CD14-positive monocyte (primary cell): Measurements from ENCODE around the gene GRK7. TPM values are rescaled to one million over a fixed set of nuclear protein-coding genes. Genes with fewer than 3 reads are reported as not detected.
A peak's percentile ranks its signal among the peaks of the same experiment; 100 is the strongest.

Experiments
- DNase-seq, 3 donors: peaks; one replicate each; pipeline ENCODE4 v3.0.0-alpha.2; 2011 to 2022
- H2AFZ ChIP-seq: 2 replicates; pipeline ENCODE4 v1.6.0; 2012; ENCODE audit warnings: mild to moderate bottlenecking, low read depth, low read length, inconsistent platforms; ENCODE audit not compliant: insufficient read depth, poor library complexity, severe bottlenecking
- H3K27ac ChIP-seq, 2 donors: 1 replicate in 1 of 2; 2 replicates in 1 of 2; pipeline ENCODE4 v1.5.1; 2012 to 2013; ENCODE audit warnings: low read length in 2 of 2, control low read depth in 1 of 2, inconsistent platforms in 1 of 2, low read depth in 1 of 2, mild to moderate bottlenecking in 1 of 2
- H3K27me3 ChIP-seq, 2 donors: one replicate each; pipeline versions ENCODE4 v1.6.0 to v1.6.1; 2011 to 2013; ENCODE audit warnings: low read length in 2 of 2; ENCODE audit not compliant: control insufficient read depth in 2 of 2, insufficient read depth in 2 of 2
- H3K36me3 ChIP-seq, 2 donors: replicated peaks in 1 of 2; 1 replicate in 1 of 2; 2 replicates in 1 of 2; pipeline versions ENCODE4 v1.5.1 to v1.6.1; 2012 to 2013; ENCODE audit warnings: low read length in 2 of 2, control low read depth in 1 of 2, inconsistent platforms in 1 of 2, mild to moderate bottlenecking in 1 of 2; ENCODE audit not compliant: insufficient read depth in 2 of 2, control insufficient read depth in 1 of 2
- H3K4me1 ChIP-seq, 2 donors: 1 replicate in 1 of 2; 2 replicates in 1 of 2; pipeline versions ENCODE4 v1.5.1 to v1.6.1; 2012 to 2013; ENCODE audit warnings: low read length in 2 of 2, control low read depth in 1 of 2, inconsistent platforms in 1 of 2, mild to moderate bottlenecking in 1 of 2, moderate library complexity in 1 of 2; ENCODE audit not compliant: insufficient read depth in 2 of 2, control insufficient read depth in 1 of 2
- H3K4me2 ChIP-seq: replicated peaks from 2 replicates; pipeline ENCODE3; 2012; ENCODE audit warnings: low read length, moderate library complexity, mild to moderate bottlenecking; ENCODE audit not compliant: poor library complexity, severe bottlenecking; ENCODE audit errors: extremely low read depth
- H3K4me3 ChIP-seq, 3 experiments: fragments of 200-600 bp in 1 of 3; sonication (generic) in 1 of 3; replicated peaks in 1 of 3; 1 replicate in 2 of 3; 2 replicates in 1 of 3; pipeline ENCODE4 v1.5.1; 2011 to 2013; ENCODE audit warnings: low read length in 3 of 3, mild to moderate bottlenecking in 3 of 3, control low read depth in 2 of 3, low read depth in 2 of 3, inconsistent platforms in 1 of 3, moderate library complexity in 1 of 3
- H3K79me2 ChIP-seq: 2 replicates; pipeline ENCODE4 v1.6.0; 2012; ENCODE audit warnings: mild to moderate bottlenecking, control low read depth, inconsistent platforms, low read length, moderate library complexity; ENCODE audit not compliant: insufficient read depth
- H3K9ac ChIP-seq: 2 replicates; pipeline ENCODE4 v1.6.0; 2017; ENCODE audit warnings: low read length, mild to moderate bottlenecking; ENCODE audit not compliant: insufficient read depth, poor library complexity, severe bottlenecking
- H3K9me3 ChIP-seq, 2 donors: replicated peaks in 1 of 2; 1 replicate in 1 of 2; 2 replicates in 1 of 2; pipeline versions ENCODE4 v1.5.1 to v1.6.1; 2012 to 2013; ENCODE audit warnings: low read length in 2 of 2, control low read depth in 1 of 2; ENCODE audit not compliant: control insufficient read depth in 1 of 2, insufficient read depth in 1 of 2
- H4K20me1 ChIP-seq: 2 replicates; pipeline ENCODE4 v1.6.0; 2012; ENCODE audit warnings: mild to moderate bottlenecking, low read length, control low read depth, moderate library complexity; ENCODE audit not compliant: insufficient read depth
- H3K27ac Mint-ChIP-seq, 7 donors: one replicate each; pipeline ENCODE4 v1.8.0; 2020; ENCODE audit warnings: mild to moderate bottlenecking in 7 of 7, mixed read lengths in 7 of 7, moderate library complexity in 6 of 7, inconsistent platforms in 2 of 7
- H3K27me3 Mint-ChIP-seq, 3 donors: one replicate each; pipeline ENCODE4 v1.8.0; 2021 to 2022; ENCODE audit warnings: low read depth in 3 of 3, mild to moderate bottlenecking in 3 of 3, mixed read lengths in 3 of 3, moderate library complexity in 3 of 3, inconsistent platforms in 1 of 3
- H3K36me3 Mint-ChIP-seq, 2 donors: one replicate each; pipeline ENCODE4 v1.8.0; 2020; ENCODE audit warnings: mixed read lengths in 2 of 2, inconsistent platforms in 1 of 2, mild to moderate bottlenecking in 1 of 2
- H3K4me1 Mint-ChIP-seq: one replicate; pipeline ENCODE4 v1.8.0; 2020; ENCODE audit warnings: mild to moderate bottlenecking, mixed read lengths
- H3K4me3 Mint-ChIP-seq, 2 donors: one replicate each; pipeline ENCODE4 v1.8.0; 2020; ENCODE audit warnings: mild to moderate bottlenecking in 2 of 2, mixed read lengths in 2 of 2, moderate library complexity in 1 of 2
- H3K9me3 Mint-ChIP-seq, 7 donors: one replicate each; pipeline ENCODE4 v1.8.0; 2020 to 2022; ENCODE audit warnings: mixed read lengths in 7 of 7, mild to moderate bottlenecking in 6 of 7, moderate library complexity in 6 of 7, inconsistent platforms in 2 of 7
- CTCF ChIP-seq: fragments of 200-600 bp; IDR thresholded peaks from one replicate; pipeline ENCODE4 v1.8.0; 2022; ENCODE audit warnings: antibody characterized with exemption, mild to moderate bottlenecking
- WGBS: methylation state at CpG from one replicate; pipeline ENCODE4 v1.1.5; 2013; ENCODE audit warnings: missing lambda C conversion rate; ENCODE audit not compliant: insufficient coverage; 5-methylcytosine and 5-hydroxymethylcytosine counted together
- intact Hi-C, 2 donors: fragments of 100-400 bp; cut with micrococcal nuclease; formaldehyde crosslinking; loops; one replicate each; pipeline versions ENCODE4 v1.15.0 to v1.15.1; 2023
- polyA plus RNA-seq, 3 donors: library from polyadenylated mRNA; depleted of rRNA in 1 of 3; unstranded in 2 of 3; stranded (reverse) in 1 of 3; fragments of 300-500 nt in 2 of 3; fragments of >200 nt in 1 of 3; fragmentation: Illumina TruSeq in 2 of 3; gene quantifications; 1 replicate in 2 of 3; 2 replicates in 1 of 3; pipeline ENCODE4 v1.2.3, GENCODE V29; 2012 to 2021

Gene GRK7
- polyA plus RNA-seq, 3 donors: 0.04 to 0.07 TPM; not detected in 1

- peak; percentile 95 to 97 (median 97) for DNase-seq
- H3K9me3 ChIP-seq: no peaks in the 10 kb centered on the region
- peaks cover 7 to 12% of the 10 kb centered on the region in 2 donors for H3K36me3 Mint-ChIP-seq
- WGBS: 0% methylated on average over 74 of the region's 81 CpGs
- peaks cover 25% of the 10 kb centered on the region for H4K20me1 ChIP-seq
- peak within 1 kb of the TSS; percentile 69 to 98 (median 87) for H3K4me3 ChIP-seq
- H3K27ac ChIP-seq: peak within 1 kb of the TSS; percentile 95 to 99
- no peaks in the 10 kb centered on the region for H3K27me3 Mint-ChIP-seq
- H3K9me3 Mint-ChIP-seq: no peaks in the 10 kb centered on the region
- peaks cover 50% of the 10 kb centered on the region for H3K4me1 Mint-ChIP-seq
- peaks cover 25 to 37% of the 10 kb centered on the region in 2 donors for H3K4me1 ChIP-seq
- no peaks in the 10 kb centered on the region for H3K27me3 ChIP-seq
- peak within 1 kb of the TSS; percentile 80 for H3K4me2 ChIP-seq
- H3K9ac ChIP-seq: peak within 1 kb of the TSS; percentile 96
- peak within 1 kb of the TSS; percentile 79 for H2AFZ ChIP-seq
- peak; percentile 87 for TF ChIP-seq CTCF
- H3K27ac Mint-ChIP-seq: peak within 1 kb of the TSS; percentile 98 to 100 (median 98)
- intact Hi-C loops: loop anchor here (2.0 to 10.0 kb wide), 5 partner anchors 53 to 253 kb away; partner anchors contain the start of gene RASA2 (in 1 of the 2)
- H3K79me2 ChIP-seq: peaks cover 52% of the 10 kb centered on the region
- H3K36me3 ChIP-seq: peaks cover 6 to 10% of the 10 kb centered on the region in 2 donors
- peak within 1 kb of the TSS; percentile 94 to 99 for H3K4me3 Mint-ChIP-seq
Measured at GRCh38 chr3:141738022-141738890, 25.0 kb upstream of the GRK7 start, which contains the start of gene RNF7. TSS of gene RNF7 (plus strand) at chr3:141738298. CDS start at chr3:141738342, 44 bp downstream.

GRCh38 chr3:141738891-141739363 is 24.3 kb upstream of the GRK7 start:
- H3K36me3 Mint-ChIP-seq: peaks cover 9 to 12% of the 10 kb centered on the region in 2 donors
- intact Hi-C loops: loop anchor here (2.0 to 10.0 kb wide), 5 partner anchors 54 to 254 kb away; partner anchors contain the start of gene RASA2 (in 1 of the 2)
- H4K20me1 ChIP-seq: peaks cover 30% of the 10 kb centered on the region
- peaks cover 25 to 37% of the 10 kb centered on the region in 2 donors for H3K4me1 ChIP-seq
- peak overlapping the region; percentile 69 to 98 (median 87) for H3K4me3 ChIP-seq
- H3K9me3 ChIP-seq: no peaks in the 10 kb centered on the region
- peak overlapping the region; percentile 80 for H3K4me2 ChIP-seq
- peak overlapping the region; percentile 98 to 100 (median 98) for H3K27ac Mint-ChIP-seq
- peaks cover 6 to 11% of the 10 kb centered on the region in 2 donors for H3K36me3 ChIP-seq
- H3K27me3 Mint-ChIP-seq: no peaks in the 10 kb centered on the region
- peaks cover 47% of the 10 kb centered on the region for H3K4me1 Mint-ChIP-seq
- TF ChIP-seq CTCF: no peak
- H3K9me3 Mint-ChIP-seq: no peaks in the 10 kb centered on the region
- DNase-seq: peak; percentile 59 to 72 (median 60)
- peak overlapping the region; percentile 95 to 99 for H3K27ac ChIP-seq
- H3K9ac ChIP-seq: peak overlapping the region; percentile 96
- peak overlapping the region; percentile 79 for H2AFZ ChIP-seq
- H3K79me2 ChIP-seq: peaks cover 58% of the 10 kb centered on the region
- 5% methylated on average over 7 of the region's 11 CpGs for WGBS
- peak overlapping the region; percentile 94 to 99 for H3K4me3 Mint-ChIP-seq
- H3K27me3 ChIP-seq: no peaks in the 10 kb centered on the region
